HCT116 (cell line): ENCODE data around the gene TRAIP. TPM values are rescaled to one million over a fixed set of nuclear protein-coding genes. Genes with fewer than 3 reads are reported as not detected.

Source experiments
- ATAC-seq: fragments of 200-7000 bp; cut with Tn5 transposase; 2 replicates; pipeline ENCODE4 v1.9.1; 2020; ENCODE audit warnings: mild to moderate bottlenecking, moderate library complexity
- BruUV-seq: library from RNA; stranded (reverse); fragments of 400-500 nt; replicated peaks from 2 replicates; lab custom pipeline; 2021; lab: Mats Ljungman, UMichigan
- CTCF ChIA-PET: fragments of 300-600 bp; sonication (Branson Sonifier 250); formaldehyde crosslinking; loops from one replicate; lab custom pipeline; 2021; ENCODE audit warnings: antibody characterized with exemption; lab: Charles Lee
- POLR2A ChIA-PET: fragments of 300-600, 350-600 bp; sonication (Branson Sonifier 250); formaldehyde crosslinking; loops from one replicate; lab custom pipeline; 2021; ENCODE audit warnings: antibody characterized with exemption; lab: Charles Lee
- RAD21 ChIA-PET, 2 experiments: fragments of 300-600 bp; sonication (Branson Sonifier 250); formaldehyde crosslinking; loops; one replicate each; lab custom pipeline; 2023; ENCODE audit warnings: low total read pairs in 2 of 2; ENCODE audit not compliant: uncharacterized antibody in 2 of 2, unreplicated experiment in 2 of 2, low non-redundant PET in 1 of 2; lab: Charles Lee
- DNase-seq: peaks from one replicate; pipeline ENCODE4 v3.0.0-alpha.2; 2010; ENCODE audit warnings: low read depth, low spot score
- H2AFZ ChIP-seq: fragments of 200-600 bp; shearing (Covaris generic), sonication (generic); 2 replicates; pipeline ENCODE4 v1.6.1; 2017; ENCODE audit warnings: low read depth, mixed run types, mixed read lengths, antibody characterized with exemption, low read length; ENCODE audit not compliant: poor library complexity, severe bottlenecking
- H3K27ac ChIP-seq: 2 replicates; pipeline ENCODE4 v1.5.1; 2012; ENCODE audit warnings: low read depth, low read length
- H3K27me3 ChIP-seq: fragments of 200-600 bp; sonication (generic); 2 replicates; pipeline ENCODE4 v1.6.1; 2016; ENCODE audit warnings: mixed run types, low read length, mixed read lengths; ENCODE audit not compliant: insufficient read depth
- H3K36me3 ChIP-seq, 2 experiments: fragments of 200-500 bp in 1 of 2; fragments of 200-600 bp in 1 of 2; sonication (Bioruptor generic) in 1 of 2; sonication (generic) in 1 of 2; 2 replicates each; pipeline versions ENCODE4 v1.5.1 to v1.6.1; 2014 to 2016; ENCODE audit warnings: low read length in 2 of 2, inconsistent platforms in 1 of 2, mixed read lengths in 1 of 2, mixed run types in 1 of 2; ENCODE audit not compliant: insufficient read depth in 2 of 2, control insufficient read depth in 1 of 2
- H3K4me1 ChIP-seq, 2 experiments: fragments of 200-600 bp in 1 of 2; sonication (generic) in 1 of 2; 2 replicates each; pipeline versions ENCODE4 v1.5.1 to v1.6.1; 2012 to 2017; ENCODE audit warnings: low read length in 2 of 2, inconsistent platforms in 1 of 2, mild to moderate bottlenecking in 1 of 2, mixed read lengths in 1 of 2, mixed run types in 1 of 2, moderate library complexity in 1 of 2; ENCODE audit not compliant: insufficient read depth in 2 of 2, control insufficient read depth in 1 of 2
- H3K4me2 ChIP-seq: fragments of 200-600 bp; sonication (generic); 2 replicates; pipeline ENCODE4 v1.6.1; 2017; ENCODE audit warnings: mixed run types, low read length, mixed read lengths
- H3K4me3 ChIP-seq, 2 experiments: fragments of 200-600 bp in 1 of 2; sonication (generic) in 1 of 2; replicated peaks in 1 of 2; 2 replicates each; pipeline ENCODE4 v1.5.1; 2011 to 2016; ENCODE audit warnings: low read length in 2 of 2, control low read depth in 1 of 2, low read depth in 1 of 2, mild to moderate bottlenecking in 1 of 2, mixed read lengths in 1 of 2, mixed run types in 1 of 2
- H3K79me2 ChIP-seq: fragments of 200-600 bp; sonication (generic); 2 replicates; pipeline ENCODE4 v1.6.1; 2017; ENCODE audit warnings: mild to moderate bottlenecking, mixed run types, low read length, moderate library complexity, mixed read lengths; ENCODE audit not compliant: insufficient read depth
- H3K9ac ChIP-seq: fragments of 200-600 bp; sonication (generic); 2 replicates; pipeline ENCODE4 v1.6.1; 2016; ENCODE audit warnings: low read length, mixed read lengths
- H3K9me2 ChIP-seq: fragments of 200-600 bp; sonication (generic), shearing (Covaris generic); 2 replicates; pipeline ENCODE4 v1.6.1; 2017; ENCODE audit warnings: mixed run types, mild to moderate bottlenecking, moderate library complexity; ENCODE audit not compliant: insufficient read depth
- H3K9me3 ChIP-seq, 2 experiments: fragments of 200-500 bp in 1 of 2; fragments of 200-600 bp in 1 of 2; sonication (Bioruptor generic) in 1 of 2; sonication (generic) in 1 of 2; 2 replicates each; pipeline ENCODE4 v1.6.1; 2014 to 2017; ENCODE audit warnings: low read length in 2 of 2, mixed read lengths in 2 of 2, inconsistent platforms in 1 of 2, low read depth in 1 of 2, mild to moderate bottlenecking in 1 of 2, mixed run types in 1 of 2, moderate library complexity in 1 of 2; ENCODE audit not compliant: control insufficient read depth in 1 of 2, insufficient read depth in 1 of 2
- H4K20me1 ChIP-seq: fragments of 200-600 bp; sonication (generic), shearing (Covaris generic); 2 replicates; pipeline ENCODE4 v1.6.1; 2017; ENCODE audit warnings: mixed run types, mild to moderate bottlenecking, moderate library complexity; ENCODE audit not compliant: insufficient read depth
- CBX3 ChIP-seq: IDR thresholded peaks from 2 replicates; pipeline ENCODE4 v1.6.1; 2012; ENCODE audit warnings: low read depth
- CEBPB ChIP-seq: IDR thresholded peaks from 2 replicates; pipeline ENCODE4 v1.6.1; 2012; ENCODE audit warnings: low read depth
- EZH2 ChIP-seq: fragments of 200-600 bp; sonication (generic); IDR thresholded peaks from 2 replicates; pipeline ENCODE4 v1.6.1; 2017; ENCODE audit warnings: antibody characterized with exemption, mixed run types
- FOSL1 ChIP-seq: IDR thresholded peaks from 2 replicates; pipeline ENCODE4 v1.6.1; 2012; ENCODE audit warnings: low read depth
- JUND ChIP-seq: IDR thresholded peaks from 2 replicates; pipeline ENCODE4 v1.6.1; 2012
- MAX ChIP-seq: IDR thresholded peaks from 2 replicates; pipeline ENCODE4 v1.6.1; 2012
- POLR2A ChIP-seq: IDR thresholded peaks from 2 replicates; pipeline ENCODE4 v1.7.0; 2011; ENCODE audit warnings: borderline replicate concordance; ENCODE audit not compliant: insufficient read depth, insufficient read length; ENCODE audit errors: extremely low read depth
- POLR2AphosphoS5 ChIP-seq: IDR thresholded peaks from 2 replicates; pipeline ENCODE4 v1.6.1; 2011; ENCODE audit warnings: mild to moderate bottlenecking, low read depth, low read length, moderate library complexity
- RAD21 ChIP-seq: IDR thresholded peaks from 2 replicates; pipeline ENCODE4 v1.6.1; 2012; ENCODE audit warnings: low read depth, mild to moderate bottlenecking
- REST ChIP-seq: IDR thresholded peaks from 2 replicates; pipeline ENCODE4 v1.6.1; 2012; ENCODE audit warnings: low read depth
- SRF ChIP-seq: IDR thresholded peaks from 2 replicates; pipeline ENCODE4 v1.6.1; 2012; ENCODE audit warnings: low read depth
- TCF7L2 ChIP-seq: IDR thresholded peaks from 2 replicates; pipeline ENCODE4 v1.7.0; 2011; ENCODE audit warnings: borderline replicate concordance, inconsistent platforms; ENCODE audit not compliant: insufficient read depth, insufficient read length; ENCODE audit errors: extremely low read depth
- YY1 ChIP-seq: IDR thresholded peaks from 2 replicates; pipeline ENCODE4 v1.6.1; 2011; ENCODE audit warnings: low read length, low read depth, moderate library complexity, mild to moderate bottlenecking; ENCODE audit not compliant: insufficient replicate concordance; ENCODE audit errors: extremely low read depth
- ZFX ChIP-seq: fragments of 450-650 bp; IDR thresholded peaks from 2 replicates; pipeline ENCODE4 v1.6.1; 2017
- ZNF274 ChIP-seq: fragments of 200-500 bp; sonication (Bioruptor generic); IDR thresholded peaks from 2 replicates; pipeline ENCODE4 v1.6.1; 2014; ENCODE audit warnings: mild to moderate bottlenecking, low read depth, low read length, inconsistent platforms
- intact Hi-C: fragments of 100-400 bp; cut with micrococcal nuclease; formaldehyde crosslinking; loops from 2 replicates; pipeline ENCODE4 v1.10.0; 2022
- total RNA-seq: library from RNA; stranded (reverse); gene quantifications from one replicate; pipeline ENCODE4 v1.2.1, GENCODE V29; 2021; ENCODE audit not compliant: unreplicated experiment
- TF ChIP-seq, protein P1 (sequence below): IDR thresholded peaks from 2 replicates; pipeline ENCODE4 v1.6.1; 2012
- TF ChIP-seq, protein P2 (sequence below): IDR thresholded peaks from 2 replicates; pipeline ENCODE4 v1.6.1; 2011; ENCODE audit warnings: mild to moderate bottlenecking, low read length, moderate library complexity; ENCODE audit not compliant: insufficient replicate concordance; ENCODE audit errors: extremely low read depth
- TF ChIP-seq, protein P3 (sequence below), 3 experiments: fragments of 200-600 bp in 1 of 3; sonication (generic) in 1 of 3; IDR thresholded peaks in 2 of 3; conservative IDR thresholded peaks in 1 of 3; 2 replicates each; pipeline ENCODE4 v1.5.1; 2012 to 2017; ENCODE audit warnings: low read depth in 2 of 3, low read length in 2 of 3, antibody characterized with exemption in 1 of 3, borderline replicate concordance in 1 of 3, control low read depth in 1 of 3, mild to moderate bottlenecking in 1 of 3, mixed read lengths in 1 of 3, mixed run types in 1 of 3, moderate library complexity in 1 of 3; ENCODE audit not compliant: insufficient read depth in 1 of 3

The TRAIP gene
- total RNA-seq, 1 experiment from 2014 or later: 25.5 TPM

DNA sequence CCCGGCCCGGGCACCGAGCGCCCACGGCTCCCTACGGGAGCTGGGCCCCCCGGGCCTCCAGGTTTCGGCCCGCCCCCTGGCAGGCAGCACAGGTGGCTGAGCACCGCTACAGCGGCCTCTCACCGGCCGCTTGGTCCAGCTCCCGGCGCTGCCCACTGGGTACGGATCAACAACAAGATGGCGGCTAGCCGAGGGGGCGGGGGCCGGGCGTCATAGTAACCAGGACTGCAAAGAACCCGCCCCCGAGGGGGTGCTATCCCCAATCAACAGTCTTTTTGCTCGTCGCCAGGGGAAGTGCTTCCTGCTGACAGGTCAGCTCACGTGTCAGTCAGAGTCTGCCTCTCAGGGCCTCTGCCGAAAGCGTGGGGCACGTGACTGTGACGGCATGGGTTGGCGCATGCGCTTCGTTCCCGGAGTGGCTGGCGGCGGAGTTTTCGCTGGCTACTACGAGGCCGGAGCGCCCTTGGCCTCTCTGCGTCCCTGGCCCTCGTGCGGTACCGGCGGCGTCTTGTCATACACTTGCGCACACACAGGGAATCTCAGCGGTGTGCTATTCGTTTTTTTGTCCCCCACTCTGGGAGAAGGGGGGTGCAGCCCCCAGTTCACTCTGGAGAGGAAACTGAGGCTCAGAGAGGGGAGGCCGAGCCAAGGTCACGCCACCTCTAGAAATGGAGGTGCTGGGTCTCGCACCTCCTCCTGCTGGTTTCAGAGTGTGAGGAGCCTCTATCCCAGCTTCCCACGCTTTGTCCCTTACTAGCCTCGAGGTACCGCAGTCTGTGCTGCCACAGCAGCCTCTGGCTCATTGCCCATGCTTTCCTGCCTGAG, 69.8 kb downstream of the TRAIP start, which contains the start of gene IP6K1:
IP6K1 (minus strand) TSS at position 186 of the 825 bp plus-strand sequence. CDS start 38,502 bp downstream, outside the sequence.
- ChIA-PET POLR2A (interaction anchor here (0.6 to 1.1 kb wide), 3 partner anchors 9 to 16 kb away, joined by 3 to 4 read pairs (median 4); no protein-coding TSS in a partner anchor), CTCF (interaction anchor here (0.8 to 2.9 kb wide), 2 partner anchors 16 to 83 kb away, joined by 3 to 15 read pairs; partner anchors contain the start of gene INKA1), RAD21 (no interaction called here)
- Histone ChIP-seq H3K79me2 (peaks cover 47% of the 10 kb centered on the region), H3K4me3 (peak within 1 kb of the TSS; percentile 54 to 90), H3K9me3 (no peaks in the 10 kb centered on the region), H4K20me1 (no peaks in the 10 kb centered on the region), H3K27ac (peak within 1 kb of the TSS; percentile 73), H3K27me3 (no peaks in the 10 kb centered on the region), H3K4me2 (peak within 1 kb of the TSS; percentile 97), H3K9ac (peak within 1 kb of the TSS; percentile 89), H3K9me2 (no peaks in the 10 kb centered on the region), H2AFZ (no peak within 1 kb of the TSS), H3K4me1 (peaks cover 7 to 18% of the 10 kb centered on the region in 2 experiments; a peak in 3 of 4 replicates), H3K36me3 (peaks cover 3 to 4% of the 10 kb centered on the region in 2 experiments; a peak in 2 of 4 replicates)
- no TSS peak for BruUV-seq
- intact Hi-C loops: loop anchor here (1.0 kb wide), 1 partner anchor 31 kb away; no protein-coding TSS in a partner anchor
- ATAC-seq (peak; percentile 99), DNase-seq (peak; percentile 99)
- TF ChIP-seq, protein P1, sequence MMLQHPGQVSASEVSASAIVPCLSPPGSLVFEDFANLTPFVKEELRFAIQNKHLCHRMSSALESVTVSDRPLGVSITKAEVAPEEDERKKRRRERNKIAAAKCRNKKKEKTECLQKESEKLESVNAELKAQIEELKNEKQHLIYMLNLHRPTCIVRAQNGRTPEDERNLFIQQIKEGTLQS: no peak
- TF ChIP-seq CEBPB (no peak), POLR2AphosphoS5 (peak; percentile 92), REST (no peak), YY1 (peak; percentile 95), POLR2A (peak; percentile 94), ZNF274 (no peak), TCF7L2 (peak; percentile 69), ZFX (peak; percentile 75; the same call in 1 of the 2 replicates), JUND (no peak), CBX3 (no peak), SRF (no peak), FOSL1 (no peak), MAX (peak; percentile 97), EZH2 (no peak), RAD21 (no peak)
- TF ChIP-seq, protein P2, sequence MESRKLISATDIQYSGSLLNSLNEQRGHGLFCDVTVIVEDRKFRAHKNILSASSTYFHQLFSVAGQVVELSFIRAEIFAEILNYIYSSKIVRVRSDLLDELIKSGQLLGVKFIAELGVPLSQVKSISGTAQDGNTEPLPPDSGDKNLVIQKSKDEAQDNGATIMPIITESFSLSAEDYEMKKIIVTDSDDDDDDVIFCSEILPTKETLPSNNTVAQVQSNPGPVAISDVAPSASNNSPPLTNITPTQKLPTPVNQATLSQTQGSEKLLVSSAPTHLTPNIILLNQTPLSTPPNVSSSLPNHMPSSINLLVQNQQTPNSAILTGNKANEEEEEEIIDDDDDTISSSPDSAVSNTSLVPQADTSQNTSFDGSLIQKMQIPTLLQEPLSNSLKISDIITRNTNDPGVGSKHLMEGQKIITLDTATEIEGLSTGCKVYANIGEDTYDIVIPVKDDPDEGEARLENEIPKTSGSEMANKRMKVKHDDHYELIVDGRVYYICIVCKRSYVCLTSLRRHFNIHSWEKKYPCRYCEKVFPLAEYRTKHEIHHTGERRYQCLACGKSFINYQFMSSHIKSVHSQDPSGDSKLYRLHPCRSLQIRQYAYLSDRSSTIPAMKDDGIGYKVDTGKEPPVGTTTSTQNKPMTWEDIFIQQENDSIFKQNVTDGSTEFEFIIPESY: no peak
- TF ChIP-seq, protein P3, sequence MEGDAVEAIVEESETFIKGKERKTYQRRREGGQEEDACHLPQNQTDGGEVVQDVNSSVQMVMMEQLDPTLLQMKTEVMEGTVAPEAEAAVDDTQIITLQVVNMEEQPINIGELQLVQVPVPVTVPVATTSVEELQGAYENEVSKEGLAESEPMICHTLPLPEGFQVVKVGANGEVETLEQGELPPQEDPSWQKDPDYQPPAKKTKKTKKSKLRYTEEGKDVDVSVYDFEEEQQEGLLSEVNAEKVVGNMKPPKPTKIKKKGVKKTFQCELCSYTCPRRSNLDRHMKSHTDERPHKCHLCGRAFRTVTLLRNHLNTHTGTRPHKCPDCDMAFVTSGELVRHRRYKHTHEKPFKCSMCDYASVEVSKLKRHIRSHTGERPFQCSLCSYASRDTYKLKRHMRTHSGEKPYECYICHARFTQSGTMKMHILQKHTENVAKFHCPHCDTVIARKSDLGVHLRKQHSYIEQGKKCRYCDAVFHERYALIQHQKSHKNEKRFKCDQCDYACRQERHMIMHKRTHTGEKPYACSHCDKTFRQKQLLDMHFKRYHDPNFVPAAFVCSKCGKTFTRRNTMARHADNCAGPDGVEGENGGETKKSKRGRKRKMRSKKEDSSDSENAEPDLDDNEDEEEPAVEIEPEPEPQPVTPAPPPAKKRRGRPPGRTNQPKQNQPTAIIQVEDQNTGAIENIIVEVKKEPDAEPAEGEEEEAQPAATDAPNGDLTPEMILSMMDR (IDR thresholded peaks at IDR 0.05 in 2 of 3, conservative IDR thresholded peaks at IDR 0.05 in 1 of 3; ENCODE audit: borderline replicate concordance in 1 of 3, insufficient read depth in 1 of 3, low read depth in 2 of 3, low read length in 2 of 3): no peak
